Keratinocyte (primary cell): ENCODE results near the gene TMEM39A. TPM values are rescaled to one million over a fixed set of nuclear protein-coding genes. Genes with fewer than 3 reads are reported as not detected.

Experiments
- DNase-seq: peaks from one replicate; pipeline ENCODE4 v3.0.0-alpha.2; 2011; ENCODE audit warnings: low read depth, missing footprints, low spot score
- FAIRE-seq: peaks from 2 replicates; lab custom pipeline; 2011; peaks lifted over from hg19 to GRCh38; lab: Jason Lieb, UNC
- H2AFZ ChIP-seq: 2 replicates; pipeline ENCODE4 v1.6.0; 2012; ENCODE audit warnings: low read length, control low read depth, inconsistent platforms; ENCODE audit not compliant: control insufficient read depth
- H3K27ac ChIP-seq: 2 replicates; pipeline ENCODE4 v1.5.1; 2011; ENCODE audit warnings: low read length; ENCODE audit not compliant: control insufficient read depth, insufficient read depth
- H3K27me3 ChIP-seq: 3 replicates; pipeline ENCODE4 v1.6.0; 2011; ENCODE audit warnings: low read length; ENCODE audit not compliant: control insufficient read depth, insufficient read depth; ENCODE audit errors: extremely low read depth
- H3K36me3 ChIP-seq, 2 experiments: 2 replicates in 1 of 2; 3 replicates in 1 of 2; pipeline ENCODE4 v1.5.1; 2011; ENCODE audit warnings: low read length in 2 of 2, mild to moderate bottlenecking in 1 of 2; ENCODE audit not compliant: control insufficient read depth in 2 of 2, insufficient read depth in 2 of 2; ENCODE audit errors: extremely low read depth in 1 of 2
- H3K4me1 ChIP-seq: 3 replicates; pipeline ENCODE4 v1.5.1; 2011; ENCODE audit warnings: low read length; ENCODE audit not compliant: control insufficient read depth, insufficient read depth; ENCODE audit errors: extremely low read depth
- H3K4me2 ChIP-seq: 3 replicates; pipeline ENCODE4 v1.6.0; 2011; ENCODE audit warnings: low read depth, low read length; ENCODE audit not compliant: control insufficient read depth, insufficient read depth; ENCODE audit errors: extremely low read depth
- H3K4me3 ChIP-seq, 3 experiments: fragments of 200-600 bp in 1 of 3; sonication (generic) in 1 of 3; 2 replicates in 2 of 3; 3 replicates in 1 of 3; pipeline ENCODE4 v1.5.1; 2011 to 2016; ENCODE audit warnings: low read length in 3 of 3, mild to moderate bottlenecking in 3 of 3, control low read depth in 2 of 3, inconsistent platforms in 1 of 3, low read depth in 1 of 3, mixed read lengths in 1 of 3, mixed run types in 1 of 3, moderate library complexity in 1 of 3; ENCODE audit not compliant: control insufficient read depth in 2 of 3, insufficient read depth in 2 of 3; ENCODE audit errors: extremely low read depth in 1 of 3
- H3K79me2 ChIP-seq: 2 replicates; pipeline ENCODE4 v1.6.0; 2012; ENCODE audit warnings: low read length; ENCODE audit not compliant: control insufficient read depth, insufficient read depth
- H3K9ac ChIP-seq: 3 replicates; pipeline ENCODE4 v1.6.0; 2011; ENCODE audit warnings: low read length; ENCODE audit not compliant: control insufficient read depth, insufficient read depth; ENCODE audit errors: extremely low read depth
- H3K9me1 ChIP-seq: 3 replicates; pipeline ENCODE4 v1.6.0; 2011; ENCODE audit warnings: low read length; ENCODE audit not compliant: control insufficient read depth, insufficient read depth; ENCODE audit errors: extremely low read depth
- H3K9me3 ChIP-seq: 2 replicates; pipeline ENCODE4 v1.5.1; 2012; ENCODE audit warnings: low read depth, low read length; ENCODE audit not compliant: control insufficient read depth
- H4K20me1 ChIP-seq: 3 replicates; pipeline ENCODE4 v1.6.0; 2011; ENCODE audit warnings: low read length; ENCODE audit not compliant: control insufficient read depth, insufficient read depth; ENCODE audit errors: extremely low read depth
- CTCF ChIP-seq, 3 experiments: IDR thresholded peaks in 1 of 3; conservative IDR thresholded peaks in 1 of 3; optimal IDR thresholded peaks in 1 of 3; 2 replicates in 2 of 3; 3 replicates in 1 of 3; pipeline versions ENCODE3 to v1.5.1; 2011; ENCODE audit warnings: low read length in 3 of 3, mild to moderate bottlenecking in 3 of 3, moderate library complexity in 2 of 3, control low read depth in 1 of 3, inconsistent platforms in 1 of 3; ENCODE audit not compliant: insufficient read depth in 2 of 3; ENCODE audit errors: extremely low read depth in 1 of 3
- EZH2 ChIP-seq: IDR thresholded peaks from one replicate; pipeline ENCODE4 v1.6.1; 2012; ENCODE audit warnings: inconsistent platforms, mild to moderate bottlenecking, low read length, moderate library complexity
- dilution Hi-C: fragments of 300-500 bp; cut with MboI; formaldehyde crosslinking; loops from one replicate; pipeline ENCODE4 v1.7.0; 2020; ENCODE audit warnings: low sequenced_read_pairs; ENCODE audit not compliant: extremely low pct_ligation_motif_present
- polyA plus RNA-seq, 5 experiments: library from polyadenylated mRNA; depleted of rRNA in 3 of 5; stranded (reverse) in 3 of 5; stranded (forward) in 1 of 5; unstranded in 1 of 5; fragments of >200 nt; gene quantifications; 1 replicate in 1 of 5; 2 replicates in 3 of 5; 3 replicates in 1 of 5; pipeline versions ENCODE4 v1.2.1 to v1.2.3, GENCODE V29; 2011 to 2012; ENCODE audit warnings: missing spikeins in 2 of 5, low read depth in 1 of 5, low replicate concordance in 1 of 5

TMEM39A gene
- polyA plus RNA-seq, 1 donor (not counting 4 experiments of a cell fraction or from before 2014, with no cell fraction given): 26.3 TPM

GRCh38 chr3:119405315-119405714, 58.1 kb downstream of the TMEM39A start:
- Histone ChIP-seq H4K20me1 (no peaks in the 10 kb centered on the region), H3K27me3 (no peaks in the 10 kb centered on the region), H3K79me2 (no peaks in the 10 kb centered on the region), H2AFZ (no peak overlapping the region), H3K9me3 (no peaks in the 10 kb centered on the region), H3K4me3 (no peak overlapping the region), H3K9ac (no peak overlapping the region), H3K4me2 (no peak overlapping the region), H3K9me1 (no peaks in the 10 kb centered on the region), H3K4me1 (no peaks in the 10 kb centered on the region), H3K36me3 (no peaks in the 10 kb centered on the region), H3K27ac (no peak overlapping the region)
- TF ChIP-seq CTCF (optimal IDR thresholded peaks at IDR 0.05 in 1 of 3, IDR thresholded peaks at IDR 0.05 in 1 of 3, conservative IDR thresholded peaks at IDR 0.05 in 1 of 3; ENCODE audit: extremely low read depth in 1 of 3, insufficient read depth in 2 of 3, low read length in 3 of 3) (no peak), EZH2 (no peak)
- FAIRE-seq: no peak
- dilution Hi-C loops: no loop called here
- DNase-seq: no peak

- Histone ChIP-seq H4K20me1 (no peaks in the 10 kb centered on the region), H3K36me3 (no peaks in the 10 kb centered on the region), H3K4me1 (no peaks in the 10 kb centered on the region), H3K79me2 (no peaks in the 10 kb centered on the region), H3K9me1 (no peaks in the 10 kb centered on the region), H3K27me3 (no peaks in the 10 kb centered on the region), H3K9ac (no peak overlapping the region), H3K9me3 (no peaks in the 10 kb centered on the region), H2AFZ (no peak overlapping the region), H3K4me3 (no peak overlapping the region), H3K4me2 (no peak overlapping the region), H3K27ac (no peak overlapping the region)
- no peak for DNase-seq
- FAIRE-seq: no peak
- TF ChIP-seq EZH2: no peak
- no peak for TF ChIP-seq CTCF (optimal IDR thresholded peaks at IDR 0.05 in 1 of 3, IDR thresholded peaks at IDR 0.05 in 1 of 3, conservative IDR thresholded peaks at IDR 0.05 in 1 of 3; ENCODE audit: extremely low read depth in 1 of 3, insufficient read depth in 2 of 3, low read length in 3 of 3)
- dilution Hi-C loops: no loop called here
Measured at GRCh38 chr3:119403201-119403600, 60.2 kb downstream of the TMEM39A start.
